CD4-positive, alpha-beta T cell treated with Interleukin-1 beta for 1 hour (primary cell): Measurements from ENCODE around the gene CACNA2D2.
A peak's percentile ranks its signal among the peaks of the same experiment; 100 is the strongest.
"Not testable (repeated sequence)": the region's sequence is repeated elsewhere in the genome, so short reads cannot be mapped to it uniquely, and the experiment has no call there.

Source experiments
- DNase-seq, 2 donors: peaks; one replicate each; pipeline ENCODE4 v3.0.0-alpha.2; 2020 to 2022

Gene CACNA2D2

DNA sequence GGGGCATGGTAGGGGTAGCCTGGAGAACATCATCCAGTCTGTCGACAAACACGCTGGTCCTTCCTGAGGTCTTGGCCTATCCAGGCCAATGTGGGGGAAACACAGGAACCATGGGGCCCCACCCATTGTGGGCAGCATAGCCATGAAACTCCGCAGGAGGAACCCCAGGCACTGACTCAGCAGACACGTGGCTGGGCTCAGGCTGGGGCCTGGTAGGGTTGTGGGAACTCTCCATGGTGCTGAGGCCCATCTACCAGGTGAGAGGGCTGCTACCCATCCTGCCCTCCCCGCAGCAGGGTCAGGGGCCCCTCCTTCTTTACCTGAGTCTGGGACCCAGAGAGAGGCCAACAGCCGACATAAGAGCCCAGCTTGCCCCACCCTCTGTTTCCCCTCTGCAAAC, 22.6 kb upstream of the CACNA2D2 start:
- DNase-seq = peak; percentile 34 to 58

DNA sequence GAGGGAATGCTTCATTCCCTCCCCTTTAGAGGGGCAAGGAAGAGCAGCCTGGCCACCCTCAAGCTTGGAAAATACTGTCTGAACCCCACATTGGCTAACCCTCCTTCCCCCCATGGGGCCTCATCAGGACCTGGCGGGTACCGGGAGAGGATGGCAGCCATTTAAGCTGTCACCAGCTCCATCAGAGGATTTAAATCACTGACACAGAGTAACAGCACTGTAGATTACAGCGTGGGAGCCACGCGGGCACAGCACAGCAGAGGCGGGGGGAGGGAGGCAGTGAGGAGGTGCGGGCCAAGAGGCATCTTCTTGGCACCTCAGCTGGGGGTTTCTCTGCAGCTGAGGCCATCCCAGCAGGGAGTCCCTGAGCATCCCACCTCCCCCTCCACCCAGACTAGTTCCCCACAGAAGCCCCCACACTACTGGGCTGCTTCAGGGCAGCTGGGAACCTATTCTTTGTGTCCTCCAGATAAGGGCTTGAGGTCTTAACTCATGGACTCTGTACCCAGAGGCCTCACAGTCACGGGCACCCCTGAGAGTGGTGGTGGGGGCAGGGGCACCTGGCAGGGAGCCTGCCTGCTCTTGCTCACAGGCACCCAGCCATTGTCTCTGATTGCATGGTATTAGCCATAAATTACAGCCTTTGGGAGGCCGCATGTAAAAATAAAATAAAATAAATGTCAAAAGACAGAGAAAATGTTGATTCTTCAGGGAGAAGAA, 21.9 kb upstream of the CACNA2D2 start:
- no peak for DNase-seq

DNA sequence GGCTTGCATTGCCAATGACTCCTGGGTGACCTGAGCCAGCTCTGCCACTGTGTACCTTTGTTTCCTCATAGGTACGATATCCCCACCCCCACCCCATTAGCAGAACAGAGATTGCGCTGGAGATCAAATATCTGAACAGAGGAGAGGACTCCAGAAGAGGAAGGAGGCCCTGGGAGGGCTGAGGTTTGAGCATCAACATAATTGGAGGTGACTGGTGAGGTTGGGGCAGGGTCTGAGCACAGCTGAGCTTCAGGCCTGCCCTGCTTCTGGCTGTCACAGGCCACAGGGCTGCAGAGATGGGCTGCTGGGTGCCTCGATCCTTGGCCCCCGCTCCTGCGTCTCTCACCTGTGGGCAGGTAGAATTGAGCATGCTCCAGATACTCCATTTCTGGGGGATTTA, 21.3 kb upstream of the CACNA2D2 start:
- no peak for DNase-seq

DNA sequence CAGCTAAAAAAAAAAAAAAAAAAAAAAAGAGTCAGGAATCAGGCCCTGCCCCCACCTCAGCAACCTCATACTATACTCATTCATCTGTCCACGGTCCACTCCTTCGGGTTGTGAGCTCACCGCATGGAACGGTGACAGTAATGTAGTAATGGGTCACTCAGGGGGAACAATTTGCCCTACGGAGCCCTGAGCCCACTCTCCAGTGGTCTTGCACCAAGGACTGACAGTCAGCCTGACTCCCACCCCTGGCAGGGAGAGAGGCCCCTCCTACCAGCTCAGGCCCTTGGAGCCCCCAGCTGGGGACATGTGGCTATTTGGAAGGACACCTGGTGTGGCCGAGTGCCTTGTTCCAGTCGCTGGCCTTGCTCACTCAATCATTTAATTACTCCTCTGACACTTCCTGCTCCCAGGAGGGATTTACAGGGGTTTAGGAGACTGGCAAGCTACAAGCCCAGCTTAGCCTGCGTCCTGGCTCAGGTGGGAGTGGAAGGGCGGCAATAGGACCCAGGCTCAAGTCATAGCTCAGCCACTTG, 19.9 kb upstream of the CACNA2D2 start:
- no peak for DNase-seq

DNA sequence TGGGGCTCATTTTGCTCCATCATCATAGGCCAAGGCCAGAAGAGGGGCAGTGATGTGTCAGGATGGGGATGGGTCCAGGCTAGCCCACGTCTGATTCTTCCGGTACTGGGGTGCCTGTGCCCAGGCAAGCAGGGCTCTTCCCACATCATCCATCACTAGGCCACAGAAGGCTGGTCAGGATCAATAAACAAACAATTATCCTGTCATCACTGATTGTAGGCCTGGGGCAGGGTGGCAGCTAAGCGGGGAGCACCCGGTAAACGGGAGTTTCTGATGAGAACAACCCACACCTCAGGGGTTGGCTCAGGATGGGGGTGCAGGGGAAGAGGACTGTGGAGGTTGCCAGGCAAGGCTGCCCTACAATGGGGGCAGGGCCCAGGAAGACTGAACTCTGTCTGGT, 18.1 kb upstream of the CACNA2D2 start:
- DNase-seq = no peak

DNA sequence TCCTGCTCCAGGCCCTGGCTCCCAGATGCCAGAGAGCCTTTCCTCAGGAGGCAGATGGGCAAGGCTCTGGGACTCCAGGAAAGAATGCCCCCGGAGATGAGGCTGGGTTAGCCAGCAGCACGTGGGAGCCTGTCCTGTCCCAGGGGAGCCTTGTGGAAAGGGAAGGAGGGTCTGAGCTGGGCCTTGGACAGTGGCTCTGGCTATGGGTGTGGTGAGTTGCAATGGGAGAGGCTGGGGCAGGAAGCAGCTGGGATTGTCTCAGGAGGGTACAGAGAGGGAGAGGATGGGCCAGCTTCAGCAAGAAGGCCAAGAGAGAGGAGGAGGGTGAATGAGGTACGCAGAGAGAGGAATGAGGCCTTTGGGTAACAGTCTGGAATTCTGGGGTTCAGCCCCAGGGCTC, 17.4 kb upstream of the CACNA2D2 start:
- no peak for DNase-seq

DNA sequence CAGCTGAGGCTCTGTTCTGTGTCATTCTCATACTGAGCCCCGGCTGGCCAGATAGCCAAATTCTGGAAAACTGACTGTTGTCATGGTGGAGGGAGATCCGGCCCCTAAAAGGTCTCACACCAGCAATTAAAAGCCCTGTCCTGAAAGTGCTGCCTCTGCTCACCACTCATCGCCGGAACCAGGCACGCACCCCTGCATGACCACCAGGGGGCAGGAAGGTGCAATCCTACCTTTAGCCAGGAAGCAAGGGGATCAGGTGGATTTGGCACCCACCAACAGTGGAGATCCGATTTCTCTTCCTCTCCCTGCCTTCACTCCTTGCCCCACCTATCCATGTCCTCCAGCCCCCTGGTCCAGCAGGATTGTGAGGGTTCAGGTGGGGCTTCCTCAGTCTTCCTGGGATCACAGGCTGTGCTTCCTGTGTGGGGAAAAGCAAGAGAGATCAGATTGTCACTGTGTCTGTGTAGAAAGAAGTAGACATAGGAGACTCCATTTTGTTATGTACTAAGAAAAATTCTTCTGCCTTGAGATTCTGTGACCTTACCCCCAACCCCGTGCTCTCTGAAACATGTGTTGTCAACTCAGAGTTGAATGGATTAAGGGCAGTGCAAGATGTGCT, 16.1 kb upstream of the CACNA2D2 start:
- DNase-seq = peak; percentile 64 to 70

DNA sequence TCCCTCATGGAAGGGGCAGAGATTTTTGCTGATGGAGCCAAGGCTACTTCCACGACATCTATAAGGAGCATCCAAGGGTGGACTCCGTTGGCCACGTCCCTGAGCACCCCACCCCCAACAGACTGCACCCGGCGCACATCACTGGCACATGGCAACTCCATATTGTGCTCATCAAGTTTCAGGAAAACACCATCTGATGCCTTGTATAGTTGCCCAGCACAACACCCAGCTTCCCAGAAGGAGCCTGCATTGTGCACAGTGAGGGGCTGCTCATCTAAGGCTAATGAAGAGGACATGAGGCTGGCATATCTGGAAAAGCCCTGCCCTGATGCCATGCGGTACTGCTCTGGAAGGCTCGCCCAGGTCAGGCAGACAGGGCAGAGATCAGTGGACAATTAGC, 15.0 kb upstream of the CACNA2D2 start:
- DNase-seq = no peak

DNA sequence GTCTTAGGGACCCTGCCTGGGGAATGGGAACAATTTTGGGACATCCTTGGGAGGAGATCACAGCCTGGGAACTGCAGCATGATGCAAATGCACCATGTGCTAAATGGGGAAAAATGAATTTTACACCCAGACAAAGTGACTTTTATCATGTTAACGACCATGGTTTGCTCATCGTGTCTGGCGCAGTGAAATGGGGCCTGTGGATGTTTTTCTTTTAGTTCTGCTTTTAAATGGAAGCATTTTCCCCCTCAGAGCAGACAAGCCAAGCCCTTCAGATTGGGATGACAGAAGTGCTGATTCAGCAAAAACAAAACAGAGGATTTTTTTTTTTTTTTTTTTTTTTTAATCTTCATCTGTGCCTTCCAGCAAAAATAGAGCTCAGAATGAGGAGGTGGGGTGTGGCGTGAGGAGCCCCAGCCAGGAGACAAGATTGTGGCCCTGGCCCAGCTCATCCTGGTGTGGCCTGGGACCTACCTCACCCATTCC, 14.3 kb upstream of the CACNA2D2 start:
- no peak for DNase-seq

DNA sequence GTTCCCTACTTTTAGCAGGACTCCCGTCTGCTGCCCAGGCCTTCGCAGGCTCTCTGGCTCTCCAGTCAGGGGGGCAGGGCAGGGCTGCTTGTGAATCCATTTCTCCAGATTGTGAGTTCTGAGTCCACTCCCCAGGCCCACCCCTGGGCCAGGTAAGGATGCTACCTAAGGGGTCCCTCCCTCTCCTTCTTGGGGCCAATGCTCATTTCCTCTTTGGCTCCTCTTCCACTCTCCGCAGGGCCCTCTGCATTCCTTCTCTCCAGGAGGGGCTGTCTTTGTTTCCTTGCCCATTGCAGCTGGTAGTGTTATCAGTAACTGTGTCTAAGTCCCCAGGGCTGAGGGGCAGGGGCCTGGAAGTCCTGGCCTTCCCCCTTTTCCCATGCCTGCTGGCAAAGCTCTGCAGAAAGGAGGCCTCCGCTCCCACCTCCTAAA, 13.0 kb upstream of the CACNA2D2 start:
- DNase-seq = no peak

DNA sequence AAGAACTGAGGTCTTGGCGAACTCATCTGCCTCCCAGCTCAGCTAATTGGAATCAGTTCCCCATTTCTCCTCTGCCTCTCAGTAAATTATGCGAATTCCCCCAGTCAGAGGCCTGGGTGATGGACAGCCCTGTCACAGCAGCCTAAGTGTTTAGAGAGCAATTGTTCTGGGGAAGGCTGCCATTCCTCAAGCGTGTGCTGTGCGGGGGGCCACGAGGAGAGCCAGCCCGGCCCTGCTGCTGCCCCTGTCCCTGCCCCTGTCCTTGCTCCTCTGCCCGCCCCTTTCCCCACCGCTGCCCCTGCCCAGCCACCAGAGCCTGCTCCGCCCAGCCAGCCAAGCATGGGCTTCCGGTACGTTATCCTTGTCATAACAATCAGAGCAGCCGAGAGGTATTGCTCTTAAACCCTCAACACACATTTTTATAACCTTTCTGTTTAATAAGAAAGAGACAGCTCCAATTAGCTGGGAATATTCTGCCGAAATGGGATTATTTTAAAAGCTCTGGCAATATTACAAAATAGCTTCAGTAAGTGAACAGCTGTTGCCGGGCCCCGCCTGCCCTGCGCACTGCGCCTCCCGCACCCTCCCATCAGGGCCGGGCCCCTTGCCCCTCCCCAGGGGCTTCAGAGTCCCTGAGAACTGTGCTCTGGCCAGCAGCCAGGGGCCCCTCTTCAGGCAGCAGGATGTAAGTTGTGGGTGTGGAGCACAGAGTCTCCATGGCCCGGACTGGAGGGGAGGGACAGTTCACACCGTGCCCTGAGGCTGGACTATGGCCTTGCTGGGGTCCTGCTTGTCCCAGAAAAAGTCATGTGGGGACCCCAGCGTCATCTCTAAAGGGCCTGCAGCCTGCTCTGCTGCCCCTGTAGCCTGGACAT, 12.4 kb upstream of the CACNA2D2 start:
- peak in 1 of 2 donors; percentile 19 for DNase-seq

DNA sequence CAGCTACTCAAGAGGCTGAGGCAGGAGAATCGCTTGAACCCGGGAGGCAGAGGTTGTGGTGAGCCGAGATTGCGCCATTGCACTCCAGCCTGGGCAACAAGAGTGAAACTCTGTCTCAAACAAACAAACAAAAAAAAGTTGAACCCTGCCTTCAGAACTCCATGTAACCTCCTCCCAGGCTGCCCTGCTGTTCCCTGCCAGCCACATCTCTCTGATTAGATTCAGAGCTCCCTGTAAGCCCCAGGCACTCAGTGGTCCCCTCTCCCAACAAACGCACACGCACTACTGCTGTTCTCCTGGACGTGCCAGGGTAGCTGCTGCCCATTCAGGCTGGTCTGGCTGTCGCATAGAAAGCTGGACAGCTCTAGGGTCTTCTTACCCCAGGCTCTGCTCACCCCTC, 9.5 kb upstream of the CACNA2D2 start:
- DNase-seq = not testable (repeated sequence)

DNA sequence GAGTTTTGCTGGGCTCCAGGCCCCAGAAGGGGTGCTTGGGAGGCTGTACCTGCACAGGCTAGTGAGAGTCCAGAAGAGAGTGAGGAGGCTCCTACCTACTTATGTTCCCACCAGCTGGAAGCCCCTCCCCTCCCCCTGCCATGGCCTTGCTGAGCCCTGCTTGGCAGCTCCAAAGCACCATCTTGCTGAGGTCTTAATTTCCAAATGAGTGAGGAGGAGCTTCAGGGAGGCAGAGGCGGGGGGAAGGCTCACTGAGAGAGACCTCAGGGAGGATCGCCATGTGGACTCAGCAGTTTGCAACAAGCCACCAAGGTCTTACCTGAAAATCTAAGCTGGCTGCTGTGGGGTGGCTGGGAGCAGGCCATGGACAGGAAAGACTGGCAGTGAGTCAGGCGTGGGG, 8.7 kb upstream of the CACNA2D2 start:
- DNase-seq = no peak

DNA sequence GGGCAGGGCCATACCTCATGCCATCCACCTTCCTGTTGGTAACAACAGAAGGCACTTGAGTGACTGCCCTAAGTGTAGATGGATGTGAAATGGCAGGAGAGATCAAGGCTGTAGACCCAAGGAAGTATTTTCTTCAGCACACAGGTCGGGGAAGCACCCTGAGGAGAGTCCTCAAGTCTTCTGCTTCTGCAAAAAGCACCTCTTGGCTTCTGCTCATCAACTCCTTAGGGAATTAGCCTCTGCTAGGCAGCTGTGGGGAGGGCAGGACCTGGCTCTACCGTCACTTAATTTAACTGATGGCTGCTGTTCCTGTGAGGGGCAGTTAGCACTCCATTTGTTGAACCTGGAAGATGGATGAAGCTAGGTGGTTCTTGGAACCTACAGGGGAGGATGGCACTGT, 6.9 kb upstream of the CACNA2D2 start:
- no peak for DNase-seq

DNA sequence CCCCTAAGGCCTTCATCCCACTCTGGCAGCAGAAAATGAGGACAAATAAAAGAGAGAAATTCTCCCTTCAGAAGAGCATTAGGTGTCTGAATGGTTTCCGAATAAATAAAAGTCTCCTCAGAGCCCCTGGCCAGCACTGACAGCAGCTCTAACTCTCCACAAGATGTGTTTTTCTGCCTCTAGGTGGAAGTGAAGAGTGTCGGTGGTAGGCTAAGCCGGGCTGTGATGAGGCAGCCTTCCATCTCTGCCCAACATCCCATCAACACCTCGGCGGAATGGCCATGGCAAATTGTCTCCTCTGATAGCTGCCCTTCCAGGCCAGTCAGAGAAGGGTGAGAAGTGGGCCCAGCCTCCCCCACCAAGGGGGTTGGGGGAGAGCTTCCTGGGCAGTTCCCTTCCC, 6.3 kb upstream of the CACNA2D2 start:
- no peak for DNase-seq

DNA sequence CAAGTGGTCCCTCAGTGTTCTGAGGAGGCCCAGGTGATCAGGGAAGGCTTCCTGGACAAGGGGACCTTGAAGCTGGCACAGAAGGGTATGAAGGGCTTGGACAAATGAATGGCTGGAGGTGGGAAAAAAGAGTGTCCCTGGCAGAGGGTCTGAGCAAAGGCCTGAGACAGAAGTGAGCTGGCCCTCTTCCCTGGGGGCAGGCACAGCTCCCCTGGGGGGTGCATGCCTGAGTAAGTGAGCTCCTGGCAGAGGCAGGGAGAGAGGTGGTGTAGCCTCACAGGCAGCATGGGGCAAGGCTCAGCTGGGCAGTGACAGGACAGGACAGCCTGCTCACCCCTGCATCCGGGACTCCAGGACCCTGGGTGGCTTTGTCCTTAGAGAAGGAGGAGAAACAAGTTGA, 5.4 kb upstream of the CACNA2D2 start:
- DNase-seq = no peak

DNA sequence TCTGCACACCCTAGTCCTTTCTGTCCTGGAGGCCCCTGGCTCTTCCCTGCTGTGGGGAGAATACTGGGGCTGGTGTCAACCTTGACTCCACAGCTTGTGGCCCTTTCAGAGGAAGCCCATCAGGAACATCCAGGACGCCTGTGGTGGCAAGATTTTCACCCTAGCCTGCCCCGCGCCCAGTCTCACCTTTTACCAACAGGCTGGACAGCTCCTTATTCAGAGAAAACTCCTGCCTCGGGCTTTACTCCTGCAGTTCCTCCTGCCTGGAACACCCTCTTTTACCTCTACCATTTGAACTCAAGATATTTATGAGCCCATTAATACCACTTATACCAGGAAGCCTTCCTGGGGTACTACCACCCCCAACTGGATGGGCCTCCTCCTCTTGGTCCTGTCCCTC, 2.7 kb upstream of the CACNA2D2 start:
- DNase-seq = no peak

DNA sequence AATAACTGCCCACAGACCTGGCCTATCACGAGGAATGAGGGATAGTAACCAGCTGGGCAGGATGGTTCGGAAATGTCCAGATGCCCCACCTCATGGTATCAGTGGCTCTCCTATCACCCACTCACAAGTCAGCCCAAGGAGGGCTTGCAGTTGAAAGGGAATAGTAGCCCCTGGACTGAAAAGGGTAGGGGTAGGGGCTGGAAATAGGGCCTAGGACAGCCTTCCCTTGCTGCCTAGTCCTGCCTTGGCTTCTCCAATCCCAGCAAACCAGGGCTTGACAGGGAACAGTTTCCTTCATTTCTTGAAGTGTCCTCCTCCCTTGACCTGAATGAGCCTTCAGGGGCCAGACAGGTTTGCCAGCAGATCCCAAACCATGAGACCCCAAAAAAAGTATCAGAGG, 1.2 kb upstream of the CACNA2D2 start:
- DNase-seq = no peak

DNA sequence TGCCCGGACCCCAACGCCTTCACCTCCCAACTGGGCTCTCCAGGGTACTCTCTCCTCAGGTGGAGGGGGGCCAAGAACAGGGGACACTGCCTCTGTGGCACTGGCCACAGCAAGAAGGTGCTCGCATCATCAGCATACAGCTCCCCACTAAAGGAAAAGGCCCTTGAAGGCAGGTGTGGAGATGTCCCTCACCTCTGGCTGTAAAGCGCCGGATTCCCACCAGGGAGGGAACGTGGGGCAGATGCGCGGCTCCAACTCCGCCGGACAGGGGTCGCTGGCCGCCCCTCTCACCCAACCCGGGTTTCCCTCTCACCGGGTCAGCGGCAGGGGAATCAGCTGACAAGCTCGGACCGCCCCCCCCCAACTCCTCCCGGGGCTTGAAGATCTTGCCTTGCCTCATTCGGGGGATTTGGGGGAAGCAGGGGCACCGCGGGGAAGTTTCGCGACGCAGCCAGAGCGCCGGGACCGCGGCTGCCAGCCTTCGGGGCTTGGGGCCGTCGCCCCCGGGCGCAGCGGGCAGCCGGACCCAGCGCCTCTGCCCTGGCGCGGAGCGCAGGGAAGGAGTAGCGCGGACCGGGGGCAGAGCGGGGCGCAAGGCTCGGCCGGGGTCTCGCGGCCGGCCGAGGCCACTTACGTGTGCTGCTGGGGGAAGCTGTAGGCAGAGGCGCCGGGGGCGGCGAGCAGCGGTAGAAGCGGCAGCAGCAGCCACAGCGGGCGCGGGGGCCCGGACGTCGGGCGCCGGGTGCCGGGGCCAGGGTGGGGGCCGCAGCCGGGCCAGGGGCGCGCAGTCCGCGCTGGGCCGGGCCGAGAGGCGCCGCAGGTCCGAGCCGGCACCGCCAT, 630 bp downstream of the CACNA2D2 start:
- DNase-seq = no peak

DNA sequence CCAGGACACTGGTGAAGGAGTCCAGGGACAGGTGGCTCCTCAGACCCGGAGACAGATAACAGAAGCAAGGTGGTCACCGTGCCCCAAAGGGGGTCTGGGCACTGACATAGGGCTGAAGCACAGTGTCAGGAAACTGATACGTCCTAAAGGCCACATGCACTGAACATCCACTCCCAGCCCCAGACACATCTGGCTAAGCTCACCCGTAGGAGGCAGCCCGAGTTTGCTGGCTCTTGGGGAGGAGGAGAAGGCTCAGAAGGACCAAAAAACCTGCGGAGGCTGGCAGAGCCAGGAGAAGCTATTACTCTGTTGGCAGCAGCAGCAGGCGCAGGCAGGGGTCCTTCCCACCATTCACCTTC, 1.2 kb downstream of the CACNA2D2 start:
- no peak for DNase-seq

DNA sequence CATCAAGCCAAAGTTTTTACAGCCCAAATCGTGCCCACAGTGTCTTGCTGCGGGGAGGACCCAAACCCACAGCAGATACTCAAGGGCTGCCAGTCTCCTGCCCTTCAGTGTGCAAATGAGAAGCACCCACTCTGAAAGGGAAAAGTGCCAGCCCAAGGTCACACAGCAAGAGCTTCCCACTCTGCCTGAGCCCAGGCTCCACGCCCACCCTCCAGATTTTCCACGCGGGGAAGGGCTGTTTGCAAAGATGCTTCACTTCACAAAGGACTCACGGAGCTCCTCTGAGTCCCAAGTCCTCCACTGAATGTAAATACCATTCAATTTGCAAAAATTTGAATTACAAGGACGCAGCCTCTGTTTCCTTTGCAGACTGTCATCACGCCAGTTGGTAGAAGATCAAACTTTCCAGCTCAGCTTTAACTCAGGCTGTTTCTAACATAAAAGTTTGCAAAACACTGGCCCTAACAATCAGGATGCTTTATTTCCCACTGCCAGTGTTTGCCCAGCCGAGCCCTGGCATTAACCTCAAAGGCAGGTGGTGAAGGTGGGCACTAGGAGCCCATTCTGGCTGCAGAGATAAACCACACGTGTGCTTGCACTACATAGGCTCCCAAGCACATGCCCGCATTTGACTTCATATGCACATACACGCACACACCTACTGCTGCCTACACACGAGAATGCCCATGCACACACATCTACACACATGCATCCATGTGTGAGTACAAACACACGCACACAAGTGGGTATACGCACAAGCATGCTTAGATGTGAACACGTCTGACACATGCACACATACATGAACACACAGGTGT, 7.6 kb downstream of the CACNA2D2 start:
- no peak for DNase-seq

DNA sequence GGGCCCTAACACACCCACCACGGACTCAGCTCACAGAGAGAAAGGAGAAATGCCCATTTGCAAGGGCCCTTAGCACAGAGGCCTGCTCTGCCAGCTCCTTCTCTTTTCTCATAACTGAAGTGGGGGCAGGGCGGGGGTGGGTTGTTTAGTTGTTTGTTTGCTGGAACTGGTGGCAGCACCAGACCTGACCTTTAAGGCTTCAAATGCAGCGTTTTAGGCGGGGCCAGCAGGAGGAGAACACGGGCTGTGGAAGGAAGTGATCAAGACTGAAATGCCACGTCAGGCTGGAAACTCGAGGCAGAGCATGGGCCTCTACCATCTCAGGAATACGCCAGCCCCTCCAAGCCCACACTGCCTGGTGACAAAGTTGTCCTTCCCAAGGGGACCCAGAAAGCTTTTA, 9.3 kb downstream of the CACNA2D2 start:
- DNase-seq = no peak
